OCI-LY7 (cell line): Measurements from ENCODE around the gene SLC27A5. TPM values are rescaled to one million over a fixed set of nuclear protein-coding genes. Genes with fewer than 3 reads are reported as not detected.

Experiments
- microRNA-seq: library from miRNA; unstranded; fragments of <30 nt; microRNA quantifications from one replicate; pipeline ENCODE4 v1.2.0, GENCODE V29; 2022; ENCODE audit warnings: borderline replicate concordance
- small RNA-seq: library from RNA; depleted of rRNA; stranded (forward); fragments of <200 nt; gene quantifications from one replicate; pipeline ENCODE3, GENCODE V24; 2014
- total RNA-seq, 2 experiments: library from RNA; depleted of rRNA in 1 of 2; stranded (reverse); fragments of >200 nt in 1 of 2; shearing (Covaris generic) in 1 of 2; gene quantifications; 2 replicates each; pipeline ENCODE4 v1.2.3, GENCODE V29; 2014 to 2022

SLC27A5 gene
- total RNA-seq, 2 experiments from 2014 or later, result 28.0 to 29.8 TPM

Small RNA genes lying within 50 kb of the gene (microRNA-seq; reads per million reads assigned to microRNA genes)
- not detected for gene MIR6807

Small RNA genes lying within 50 kb of the gene (small RNA-seq; reads per million reads assigned to genes)
- not detected for gene MIR6807
- gene RN7SL525P, result not detected
- gene RN7SL693P, result not detected
- not detected for gene RNU6-1337P

Other genes starting within 250 kb of the SLC27A5 start
- 7.3 and 7.8 TPM in 2 replicates for gene ZNF8, start 233.0 kb downstream of the SLC27A5 start, total RNA-seq (2014; rRNA removed; shearing (Covaris generic))
- gene ZNF8, start 233.0 kb downstream of the SLC27A5 start, total RNA-seq (2022), result 7.1 and 7.7 TPM in 2 replicates
- 61.7 and 79.6 TPM in 2 replicates for gene ERVK3-1, start 206.6 kb downstream of the SLC27A5 start, total RNA-seq (2014; rRNA removed; shearing (Covaris generic))
- gene ERVK3-1, start 206.6 kb downstream of the SLC27A5 start, total RNA-seq (2022), result 46.4 and 48.1 TPM in 2 replicates
- 2.6 and 3.3 TPM in 2 replicates for gene ZSCAN22, start 185.0 kb downstream of the SLC27A5 start, total RNA-seq (2014; rRNA removed; shearing (Covaris generic))
- gene ZSCAN22, start 185.0 kb downstream of the SLC27A5 start, total RNA-seq (2022), result 3.7 and 5.1 TPM in 2 replicates
- gene A1BG, start 158.5 kb downstream of the SLC27A5 start, total RNA-seq (2014; rRNA removed; shearing (Covaris generic)), result 21.3 and 47.2 TPM in 2 replicates
- gene A1BG, start 158.5 kb downstream of the SLC27A5 start, total RNA-seq (2022), result 24.5 and 26.9 TPM in 2 replicates
- gene ZNF497, start 149.2 kb downstream of the SLC27A5 start, total RNA-seq (2014; rRNA removed; shearing (Covaris generic)), result 2.8 and 3.6 TPM in 2 replicates
- gene ZNF497, start 149.2 kb downstream of the SLC27A5 start, total RNA-seq (2022), result 4.5 and 6.1 TPM in 2 replicates
- gene ZNF837, start 131.0 kb downstream of the SLC27A5 start, total RNA-seq (2014; rRNA removed; shearing (Covaris generic)), result 1.8 and 3.0 TPM in 2 replicates
- gene ZNF837, start 131.0 kb downstream of the SLC27A5 start, total RNA-seq (2022), result 5.3 and 5.8 TPM in 2 replicates
- gene RPS5, start 124.7 kb downstream of the SLC27A5 start, total RNA-seq (2014; rRNA removed; shearing (Covaris generic)), result 3,315 and 3,333 TPM in 2 replicates
- 1,573 and 1,607 TPM in 2 replicates for gene RPS5, start 124.7 kb downstream of the SLC27A5 start, total RNA-seq (2022)
- gene RNF225, start 116.3 kb downstream of the SLC27A5 start, total RNA-seq (2014; rRNA removed; shearing (Covaris generic)), result 0.75 and 2.1 TPM in 2 replicates
- gene RNF225, start 116.3 kb downstream of the SLC27A5 start, total RNA-seq (2022), result 0.77 and 1.7 TPM in 2 replicates
- 9.8 and 12.4 TPM in 2 replicates for gene ZNF584, start 103.3 kb downstream of the SLC27A5 start, total RNA-seq (2014; rRNA removed; shearing (Covaris generic))
- 7.6 and 10.4 TPM in 2 replicates for gene ZNF584, start 103.3 kb downstream of the SLC27A5 start, total RNA-seq (2022)
- not detected in 2 replicates for gene ZNF132, start 71.8 kb downstream of the SLC27A5 start, total RNA-seq (2014; rRNA removed; shearing (Covaris generic))
- gene ZNF132, start 71.8 kb downstream of the SLC27A5 start, total RNA-seq (2022), result not detected in 2 replicates
- 10.6 and 13.8 TPM in 2 replicates for gene ZNF324B, start 60.4 kb downstream of the SLC27A5 start, total RNA-seq (2014; rRNA removed; shearing (Covaris generic))
- 13.5 and 14.5 TPM in 2 replicates for gene ZNF324B, start 60.4 kb downstream of the SLC27A5 start, total RNA-seq (2022)
- 16.5 and 23.3 TPM in 2 replicates for gene ZNF324, start 44.9 kb downstream of the SLC27A5 start, total RNA-seq (2014; rRNA removed; shearing (Covaris generic))
- gene ZNF324, start 44.9 kb downstream of the SLC27A5 start, total RNA-seq (2022), result 11.9 and 13.2 TPM in 2 replicates
- 8.0 and 9.9 TPM in 2 replicates for gene ZNF446, start 35.6 kb downstream of the SLC27A5 start, total RNA-seq (2014; rRNA removed; shearing (Covaris generic))
- 11.0 and 11.1 TPM in 2 replicates for gene ZNF446, start 35.6 kb downstream of the SLC27A5 start, total RNA-seq (2022)
- 6.7 and 10.7 TPM in 2 replicates for gene ZBTB45, start 7.8 kb upstream of the SLC27A5 start, total RNA-seq (2014; rRNA removed; shearing (Covaris generic))
- gene ZBTB45, start 7.8 kb upstream of the SLC27A5 start, total RNA-seq (2022), result 14.7 and 16.4 TPM in 2 replicates
- 551 and 729 TPM in 2 replicates for gene TRIM28, start 32.1 kb upstream of the SLC27A5 start, total RNA-seq (2014; rRNA removed; shearing (Covaris generic))
- 601 and 603 TPM in 2 replicates for gene TRIM28, start 32.1 kb upstream of the SLC27A5 start, total RNA-seq (2022)
- 72.7 and 108 TPM in 2 replicates for gene CHMP2A, start 43.1 kb upstream of the SLC27A5 start, total RNA-seq (2014; rRNA removed; shearing (Covaris generic))
- gene CHMP2A, start 43.1 kb upstream of the SLC27A5 start, total RNA-seq (2022), result 101 and 112 TPM in 2 replicates
- gene UBE2M, start 46.6 kb upstream of the SLC27A5 start, total RNA-seq (2014; rRNA removed; shearing (Covaris generic)), result 101 and 105 TPM in 2 replicates
- gene UBE2M, start 46.6 kb upstream of the SLC27A5 start, total RNA-seq (2022), result 117 and 130 TPM in 2 replicates
- gene MZF1, start 61.3 kb upstream of the SLC27A5 start, total RNA-seq (2014; rRNA removed; shearing (Covaris generic)), result 20.7 and 30.0 TPM in 2 replicates
- gene MZF1, start 61.3 kb upstream of the SLC27A5 start, total RNA-seq (2022), result 39.1 and 41.1 TPM in 2 replicates